NT2/D1 (cell line): Measurements from ENCODE around the gene SLC46A2.

Source experiments
- DNase-seq: peaks from one replicate; pipeline ENCODE4 v3.0.0-alpha.2; 2011; ENCODE audit warnings: low read depth, low spot score
- H3K27me3 ChIP-seq: 2 replicates; pipeline ENCODE4 v1.6.0; 2011; ENCODE audit warnings: mild to moderate bottlenecking; ENCODE audit not compliant: insufficient read length, insufficient read depth
- H3K36me3 ChIP-seq: 2 replicates; pipeline ENCODE4 v1.6.1; 2011; ENCODE audit warnings: mild to moderate bottlenecking, low read length, mixed read lengths; ENCODE audit not compliant: insufficient read depth, insufficient read length
- H3K4me1 ChIP-seq: 2 replicates; pipeline ENCODE4 v1.5.1; 2011; ENCODE audit not compliant: insufficient read depth, insufficient read length
- H3K4me3 ChIP-seq: 2 replicates; pipeline ENCODE4 v1.5.1; 2011; ENCODE audit warnings: low read depth; ENCODE audit not compliant: insufficient read length
- H3K9ac ChIP-seq: 2 replicates; pipeline ENCODE4 v1.6.0; 2011; ENCODE audit warnings: low read depth; ENCODE audit not compliant: insufficient read length
- H3K9me3 ChIP-seq: 2 replicates; pipeline ENCODE4 v1.5.1; 2011; ENCODE audit warnings: mild to moderate bottlenecking, low read length; ENCODE audit not compliant: insufficient read depth
- SUZ12 ChIP-seq: IDR thresholded peaks from 2 replicates; pipeline ENCODE4 v1.6.1; 2011; ENCODE audit not compliant: insufficient read length, insufficient read depth; ENCODE audit errors: extremely low read depth
- YY1 ChIP-seq: IDR thresholded peaks from 2 replicates; pipeline ENCODE4 v1.6.1; 2011; ENCODE audit not compliant: insufficient read length, insufficient read depth
- ZNF274 ChIP-seq: IDR thresholded peaks from 2 replicates; pipeline ENCODE4 v1.6.1; 2011; ENCODE audit warnings: mild to moderate bottlenecking, low read depth, low read length

Gene SLC46A2

DNA sequence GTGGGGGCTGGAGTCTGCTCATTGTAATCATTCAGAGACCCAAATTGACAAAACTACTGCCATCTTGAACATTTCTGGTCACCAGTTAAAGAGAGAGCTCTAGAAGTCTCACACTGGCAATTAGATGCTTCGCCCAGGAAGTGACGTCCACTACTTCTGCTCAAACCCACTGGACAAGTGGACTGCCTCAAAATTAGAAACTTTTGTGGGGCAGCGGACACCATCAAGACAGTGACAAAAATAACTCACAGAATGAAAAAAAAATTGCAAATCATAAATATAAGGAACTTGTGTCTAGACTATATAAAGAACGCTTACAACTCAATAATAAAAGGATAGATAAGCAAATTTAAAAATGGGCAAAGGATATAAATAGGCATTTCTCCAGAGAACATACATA, 9.8 kb upstream of the SLC46A2 start:
- no peak for DNase-seq
- Histone ChIP-seq H3K4me3 (no peak overlapping the region), H3K27me3 (no peaks in the 10 kb centered on the region), H3K9me3 (no peaks in the 10 kb centered on the region), H3K36me3 (no peaks in the 10 kb centered on the region), H3K9ac (no peak overlapping the region), H3K4me1 (no peaks in the 10 kb centered on the region)
- TF ChIP-seq ZNF274 (no peak), YY1 (no peak), SUZ12 (no peak)

DNA sequence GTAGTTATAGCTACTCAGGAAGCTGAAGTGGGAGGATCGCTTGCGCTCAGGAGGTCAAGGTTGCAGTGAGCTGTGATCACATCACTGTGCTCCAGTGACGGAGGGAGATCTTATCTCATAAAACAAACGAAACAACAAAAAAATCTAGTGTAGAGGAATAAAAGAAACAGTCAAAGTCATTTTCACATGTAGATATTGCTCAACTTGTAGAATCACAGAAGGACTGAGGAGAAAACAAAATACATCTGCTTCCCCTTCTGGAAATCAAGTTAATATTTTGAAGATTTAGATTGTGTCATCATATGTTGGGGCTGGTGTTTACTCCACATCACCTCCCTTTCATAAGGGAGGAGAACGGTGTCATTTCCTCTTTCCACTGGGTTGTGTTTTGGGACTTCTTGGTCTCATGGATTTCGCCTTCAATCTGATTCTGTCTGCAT, 8.2 kb upstream of the SLC46A2 start:
- no peak for TF ChIP-seq SUZ12
- TF ChIP-seq YY1 = no peak
- DNase-seq = no peak
- no peaks in the 10 kb centered on the region for H3K9me3 ChIP-seq
- no peak overlapping the region for H3K9ac ChIP-seq
- no peaks in the 10 kb centered on the region for H3K27me3 ChIP-seq
- no peaks in the 10 kb centered on the region for H3K4me1 ChIP-seq
- H3K36me3 ChIP-seq = no peaks in the 10 kb centered on the region
- no peak overlapping the region for H3K4me3 ChIP-seq

DNA sequence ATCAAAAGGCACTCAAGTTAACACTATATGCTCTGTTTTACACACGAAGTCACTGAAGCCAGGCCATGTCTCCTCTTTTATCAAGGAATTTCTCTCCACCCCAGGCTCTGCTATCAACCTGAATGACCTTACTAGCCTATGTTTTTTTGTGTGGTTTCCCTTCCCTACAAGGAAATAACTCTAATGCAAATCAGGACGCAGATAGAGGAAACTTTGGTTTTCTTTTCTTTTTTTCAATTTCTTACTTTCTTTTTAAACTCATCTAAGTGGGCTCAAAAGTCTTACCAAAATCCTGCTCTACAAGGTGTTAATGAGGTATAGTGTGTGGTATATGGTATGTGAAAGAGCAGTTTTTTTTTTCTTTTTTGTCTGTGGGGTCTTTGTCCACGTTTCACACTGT, 5.5 kb upstream of the SLC46A2 start:
- Histone ChIP-seq H3K4me3 (no peak overlapping the region), H3K27me3 (peaks cover 22% of the 10 kb centered on the region), H3K9me3 (no peaks in the 10 kb centered on the region), H3K9ac (no peak overlapping the region), H3K36me3 (no peaks in the 10 kb centered on the region), H3K4me1 (no peaks in the 10 kb centered on the region)
- DNase-seq = no peak
- TF ChIP-seq YY1 = no peak
- no peak for TF ChIP-seq ZNF274
- TF ChIP-seq SUZ12 = no peak

DNA sequence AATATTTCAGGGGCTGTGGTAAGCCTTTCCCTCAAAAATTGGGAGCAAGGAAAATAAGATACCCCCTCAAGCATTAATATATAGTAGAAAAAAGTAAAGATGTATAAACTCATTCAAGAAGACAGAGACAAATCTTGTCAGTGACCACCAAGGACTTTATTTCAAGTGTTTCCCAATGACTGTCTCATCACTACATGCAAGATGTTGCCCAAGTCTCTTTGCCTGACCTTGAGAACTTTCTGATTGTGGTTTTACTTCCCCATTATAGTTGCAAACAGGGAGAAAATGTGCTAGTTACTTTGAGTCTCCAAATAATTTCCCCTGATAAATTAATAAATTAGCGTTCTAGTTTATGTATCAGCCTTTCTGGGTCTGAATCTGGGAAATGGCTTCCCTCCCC, 4.0 kb upstream of the SLC46A2 start:
- H3K4me3 ChIP-seq = no peak overlapping the region
- no peaks in the 10 kb centered on the region for H3K9me3 ChIP-seq
- TF ChIP-seq ZNF274 (no peak), YY1 (no peak), SUZ12 (no peak)
- H3K4me1 ChIP-seq = peaks cover 7% of the 10 kb centered on the region
- H3K9ac ChIP-seq = no peak overlapping the region
- H3K36me3 ChIP-seq = no peaks in the 10 kb centered on the region
- no peak for DNase-seq
- H3K27me3 ChIP-seq = peaks cover 36% of the 10 kb centered on the region

DNA sequence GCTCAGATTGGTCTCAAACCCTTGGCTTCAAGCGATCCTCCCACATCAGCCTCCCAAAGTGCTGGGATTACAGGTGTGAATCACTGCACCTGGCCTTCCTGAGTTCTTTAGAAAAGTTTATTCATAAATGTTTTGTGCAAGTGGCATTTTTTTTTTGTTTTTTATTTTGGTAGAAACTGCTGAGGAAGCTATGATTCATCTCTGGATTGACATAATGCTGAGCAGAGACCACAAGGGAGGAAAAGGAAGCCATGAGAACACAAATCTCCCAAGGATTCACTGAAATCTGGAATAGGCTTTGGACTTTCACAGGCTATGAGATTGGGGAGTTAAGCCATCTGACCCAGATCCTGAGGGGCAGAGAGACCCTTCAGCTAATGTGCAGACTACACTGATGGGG, 3.4 kb upstream of the SLC46A2 start:
- Histone ChIP-seq H3K4me3 (no peak overlapping the region), H3K9me3 (no peaks in the 10 kb centered on the region), H3K27me3 (peaks cover 43% of the 10 kb centered on the region), H3K36me3 (no peaks in the 10 kb centered on the region), H3K4me1 (peaks cover 7% of the 10 kb centered on the region), H3K9ac (no peak overlapping the region)
- no peak for DNase-seq
- no peak for TF ChIP-seq ZNF274
- no peak for TF ChIP-seq YY1
- TF ChIP-seq SUZ12 = no peak

DNA sequence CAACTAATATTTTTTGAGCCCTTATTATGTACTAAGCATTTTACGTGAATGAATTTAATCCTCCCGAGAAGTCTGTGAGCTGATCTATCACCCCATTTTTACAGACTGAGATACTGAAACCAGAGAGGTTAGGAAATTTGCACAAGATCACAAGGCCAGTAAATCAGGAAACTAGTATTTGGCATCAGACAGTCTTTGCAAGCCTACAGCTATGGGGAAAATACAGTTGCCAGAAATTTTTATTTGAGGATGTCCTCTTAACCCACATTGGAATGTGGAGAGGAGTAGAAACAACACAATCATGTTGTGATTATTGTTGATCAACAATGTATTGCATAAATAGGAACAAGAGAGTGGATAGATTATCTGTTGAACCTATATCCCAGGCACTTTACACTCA, 2.3 kb upstream of the SLC46A2 start:
- no peak for DNase-seq
- Histone ChIP-seq H3K4me3 (no peak overlapping the region), H3K27me3 (peaks cover 44% of the 10 kb centered on the region), H3K4me1 (peaks cover 7% of the 10 kb centered on the region), H3K9ac (no peak overlapping the region), H3K9me3 (no peaks in the 10 kb centered on the region), H3K36me3 (no peaks in the 10 kb centered on the region)
- TF ChIP-seq SUZ12 = no peak
- no peak for TF ChIP-seq ZNF274
- no peak for TF ChIP-seq YY1

DNA sequence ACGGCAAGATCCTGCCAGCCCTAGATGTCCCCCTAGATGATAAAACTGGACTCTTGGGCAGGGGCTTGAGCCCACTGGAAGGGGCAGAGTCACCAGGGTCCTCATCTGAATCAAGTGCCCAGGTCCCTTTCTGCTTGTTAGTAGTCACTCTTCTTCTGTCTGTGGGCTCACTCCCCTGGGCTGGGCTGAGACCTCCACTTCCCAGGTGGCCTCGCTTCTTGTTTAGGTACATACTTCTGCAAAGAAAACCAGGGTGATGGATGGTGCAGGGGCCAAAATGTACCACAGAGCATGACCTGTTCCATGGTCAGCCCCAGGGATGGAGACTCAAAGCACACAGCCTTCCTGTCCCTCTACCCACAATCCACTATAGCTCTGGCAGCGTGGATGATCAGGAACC, 845 bp upstream of the SLC46A2 start:
- H3K4me3 ChIP-seq = no peak overlapping the region
- H3K36me3 ChIP-seq = no peaks in the 10 kb centered on the region
- peaks cover 7% of the 10 kb centered on the region for H3K4me1 ChIP-seq
- no peak overlapping the region for H3K9ac ChIP-seq
- DNase-seq = no peak
- no peak for TF ChIP-seq ZNF274
- no peak for TF ChIP-seq YY1
- no peak for TF ChIP-seq SUZ12
- peaks cover 44% of the 10 kb centered on the region for H3K27me3 ChIP-seq
- no peaks in the 10 kb centered on the region for H3K9me3 ChIP-seq

DNA sequence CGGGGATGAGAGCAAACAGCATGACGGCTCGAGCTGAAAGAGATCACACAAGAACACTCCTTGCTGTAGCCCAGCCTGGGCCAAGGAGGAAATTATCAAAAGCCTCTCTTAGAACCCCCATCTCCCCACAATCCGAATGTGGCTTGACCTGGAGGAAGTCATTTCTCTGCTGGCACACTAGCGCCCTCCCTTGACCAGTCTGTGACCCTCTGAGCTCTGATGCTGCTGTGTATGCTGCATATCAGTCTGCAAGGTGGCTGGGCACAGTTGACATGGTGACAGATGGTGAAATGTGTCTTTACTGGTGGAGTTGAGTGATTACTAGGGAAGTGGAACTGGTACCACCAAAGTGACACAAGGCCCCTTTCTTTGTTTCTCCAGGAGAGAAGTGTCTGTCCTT, 3.3 kb downstream of the SLC46A2 start:
- H3K9me3 ChIP-seq = no peaks in the 10 kb centered on the region
- H3K9ac ChIP-seq = no peak overlapping the region
- H3K4me3 ChIP-seq = no peak overlapping the region
- H3K27me3 ChIP-seq = peaks cover 34% of the 10 kb centered on the region
- H3K36me3 ChIP-seq = no peaks in the 10 kb centered on the region
- peaks cover 11% of the 10 kb centered on the region for H3K4me1 ChIP-seq
- no peak for DNase-seq
- TF ChIP-seq YY1 (no peak), SUZ12 (no peak), ZNF274 (no peak)
